ENCODE measurements around the gene PSMD1.

Gene PSMD1

GRCh38 chr2:231102772-231103171 is 46.1 kb downstream of the PSMD1 start:
- DNase-seq: no peak
- Histone ChIP-seq H3K9me3 (ENCODE audit: insufficient read depth, low read length, severe bottlenecking) (peaks cover 22% of the 10 kb centered on the region), H3K4me2 (ENCODE audit: insufficient read depth, low read length) (no peak overlapping the region), H3K27me3 (ENCODE audit: insufficient read depth, low read length, poor library complexity) (no peaks in the 10 kb centered on the region), H3K9ac (ENCODE audit: low read depth, low read length) (no peak overlapping the region), H3K36me3 (ENCODE audit: insufficient read depth, low read length) (peaks cover 69% of the 10 kb centered on the region), H3K79me2 (ENCODE audit: insufficient read depth, low read length) (peaks cover 11% of the 10 kb centered on the region), H3K4me3 (ENCODE audit: low read depth in 1 of 2, low read length in 2 of 2) (no peak overlapping the region), H3K27ac (ENCODE audit: low read length) (no peak overlapping the region), H3K4me1 (ENCODE audit: insufficient read depth, low read length) (no peaks in the 10 kb centered on the region), H2AFZ (ENCODE audit: low read depth, low read length) (no peak overlapping the region), H4K20me1 (ENCODE audit: insufficient read depth, low read length) (no peaks in the 10 kb centered on the region; the same call in 1 of the 2 replicates)
- no peak for ATAC-seq (ENCODE audit: insufficient read depth, low read depth)
- TF ChIP-seq EZH2 (IDR thresholded peaks at IDR 0.05; ENCODE audit: borderline replicate concordance, low read depth, low read length, severe bottlenecking): no peak
- TF ChIP-seq CTCF (IDR thresholded peaks at IDR 0.05; ENCODE audit: borderline replicate concordance, extremely low read depth, low read length, poor library complexity, severe bottlenecking): no peak

GRCh38 chr2:231104115-231104713 is 47.5 kb downstream of the PSMD1 start:
- H3K27ac ChIP-seq (ENCODE audit: low read length): no peak overlapping the region
- peaks cover 11% of the 10 kb centered on the region for H3K79me2 ChIP-seq (ENCODE audit: insufficient read depth, low read length)
- H3K36me3 ChIP-seq (ENCODE audit: insufficient read depth, low read length): peaks cover 67% of the 10 kb centered on the region
- peaks cover 12% of the 10 kb centered on the region for H3K9me3 ChIP-seq (ENCODE audit: insufficient read depth, low read length, severe bottlenecking)
- peak; percentile 41 for DNase-seq
- no peak overlapping the region for H3K4me3 ChIP-seq (ENCODE audit: low read depth in 1 of 2, low read length in 2 of 2)
- peak; percentile 56 for TF ChIP-seq CTCF (IDR thresholded peaks at IDR 0.05; ENCODE audit: borderline replicate concordance, extremely low read depth, low read length, poor library complexity, severe bottlenecking)
- TF ChIP-seq EZH2 (IDR thresholded peaks at IDR 0.05; ENCODE audit: borderline replicate concordance, low read depth, low read length, severe bottlenecking): no peak
- H2AFZ ChIP-seq (ENCODE audit: low read depth, low read length): no peak overlapping the region
- H3K27me3 ChIP-seq (ENCODE audit: insufficient read depth, low read length, poor library complexity): no peaks in the 10 kb centered on the region
- H3K4me2 ChIP-seq (ENCODE audit: insufficient read depth, low read length): no peak overlapping the region
- H3K4me1 ChIP-seq (ENCODE audit: insufficient read depth, low read length): no peaks in the 10 kb centered on the region
- no peak overlapping the region for H3K9ac ChIP-seq (ENCODE audit: low read depth, low read length)
- no peaks in the 10 kb centered on the region; the same call in 1 of the 2 replicates for H4K20me1 ChIP-seq (ENCODE audit: insufficient read depth, low read length)
- ATAC-seq (ENCODE audit: insufficient read depth, low read depth): peak; percentile 80

GRCh38 chr2:231110551-231110950 is 53.9 kb downstream of the PSMD1 start:
- no peaks in the 10 kb centered on the region for H3K9me3 ChIP-seq (ENCODE audit: insufficient read depth, low read length, severe bottlenecking)
- no peaks in the 10 kb centered on the region for H3K27me3 ChIP-seq (ENCODE audit: insufficient read depth, low read length, poor library complexity)
- no peak overlapping the region for H3K4me3 ChIP-seq (ENCODE audit: low read depth in 1 of 2, low read length in 2 of 2)
- H3K36me3 ChIP-seq (ENCODE audit: insufficient read depth, low read length): peaks cover 74% of the 10 kb centered on the region
- ATAC-seq (ENCODE audit: insufficient read depth, low read depth): no peak
- DNase-seq: no peak
- H3K9ac ChIP-seq (ENCODE audit: low read depth, low read length): no peak overlapping the region
- no peak for TF ChIP-seq EZH2 (IDR thresholded peaks at IDR 0.05; ENCODE audit: borderline replicate concordance, low read depth, low read length, severe bottlenecking)
- H3K79me2 ChIP-seq (ENCODE audit: insufficient read depth, low read length): peaks cover 4% of the 10 kb centered on the region
- no peak overlapping the region for H2AFZ ChIP-seq (ENCODE audit: low read depth, low read length)
- no peaks in the 10 kb centered on the region; the same call in 1 of the 2 replicates for H4K20me1 ChIP-seq (ENCODE audit: insufficient read depth, low read length)
- no peak overlapping the region for H3K4me2 ChIP-seq (ENCODE audit: insufficient read depth, low read length)
- no peak overlapping the region for H3K27ac ChIP-seq (ENCODE audit: low read length)
- H3K4me1 ChIP-seq (ENCODE audit: insufficient read depth, low read length): no peaks in the 10 kb centered on the region

GRCh38 chr2:231111987-231112386 is 55.3 kb downstream of the PSMD1 start:
- Histone ChIP-seq H4K20me1 (ENCODE audit: insufficient read depth, low read length) (no peaks in the 10 kb centered on the region; the same call in 1 of the 2 replicates), H3K27ac (ENCODE audit: low read length) (no peak overlapping the region), H2AFZ (ENCODE audit: low read depth, low read length) (no peak overlapping the region), H3K79me2 (ENCODE audit: insufficient read depth, low read length) (peaks cover 2% of the 10 kb centered on the region), H3K4me3 (ENCODE audit: low read depth in 1 of 2, low read length in 2 of 2) (no peak overlapping the region), H3K36me3 (ENCODE audit: insufficient read depth, low read length) (peaks cover 67% of the 10 kb centered on the region), H3K27me3 (ENCODE audit: insufficient read depth, low read length, poor library complexity) (no peaks in the 10 kb centered on the region), H3K9me3 (ENCODE audit: insufficient read depth, low read length, severe bottlenecking) (no peaks in the 10 kb centered on the region), H3K9ac (ENCODE audit: low read depth, low read length) (no peak overlapping the region), H3K4me1 (ENCODE audit: insufficient read depth, low read length) (no peaks in the 10 kb centered on the region), H3K4me2 (ENCODE audit: insufficient read depth, low read length) (no peak overlapping the region)
- ATAC-seq (ENCODE audit: insufficient read depth, low read depth): no peak
- TF ChIP-seq CTCF (IDR thresholded peaks at IDR 0.05; ENCODE audit: borderline replicate concordance, extremely low read depth, low read length, poor library complexity, severe bottlenecking) (no peak), EZH2 (IDR thresholded peaks at IDR 0.05; ENCODE audit: borderline replicate concordance, low read depth, low read length, severe bottlenecking) (no peak)
- no peak for DNase-seq

All from DND-41 (cell line).